ENCODE results near the gene ZEB2.

The ZEB2 gene

DNA sequence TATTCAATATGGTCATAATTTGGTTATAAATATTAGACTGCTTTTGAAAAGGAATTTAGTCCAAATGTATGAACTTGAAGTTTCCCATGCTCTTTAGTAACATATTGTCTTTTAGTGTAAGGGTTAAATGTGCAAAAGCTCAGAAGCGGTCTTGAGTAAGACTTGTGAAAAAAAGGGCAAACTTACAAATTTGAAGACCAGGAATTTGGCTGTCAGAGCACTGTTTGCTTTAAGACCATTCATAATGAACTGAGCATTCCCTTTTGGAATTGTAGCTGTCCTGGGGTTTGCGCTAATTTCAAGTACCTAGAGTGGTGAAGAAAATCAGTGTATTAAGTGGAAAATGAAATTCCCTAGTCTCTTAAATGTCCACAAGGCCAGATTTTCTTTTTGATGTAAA is 6.9 kb upstream of the ZEB2 start:
- DNase-seq: no peak

DNA sequence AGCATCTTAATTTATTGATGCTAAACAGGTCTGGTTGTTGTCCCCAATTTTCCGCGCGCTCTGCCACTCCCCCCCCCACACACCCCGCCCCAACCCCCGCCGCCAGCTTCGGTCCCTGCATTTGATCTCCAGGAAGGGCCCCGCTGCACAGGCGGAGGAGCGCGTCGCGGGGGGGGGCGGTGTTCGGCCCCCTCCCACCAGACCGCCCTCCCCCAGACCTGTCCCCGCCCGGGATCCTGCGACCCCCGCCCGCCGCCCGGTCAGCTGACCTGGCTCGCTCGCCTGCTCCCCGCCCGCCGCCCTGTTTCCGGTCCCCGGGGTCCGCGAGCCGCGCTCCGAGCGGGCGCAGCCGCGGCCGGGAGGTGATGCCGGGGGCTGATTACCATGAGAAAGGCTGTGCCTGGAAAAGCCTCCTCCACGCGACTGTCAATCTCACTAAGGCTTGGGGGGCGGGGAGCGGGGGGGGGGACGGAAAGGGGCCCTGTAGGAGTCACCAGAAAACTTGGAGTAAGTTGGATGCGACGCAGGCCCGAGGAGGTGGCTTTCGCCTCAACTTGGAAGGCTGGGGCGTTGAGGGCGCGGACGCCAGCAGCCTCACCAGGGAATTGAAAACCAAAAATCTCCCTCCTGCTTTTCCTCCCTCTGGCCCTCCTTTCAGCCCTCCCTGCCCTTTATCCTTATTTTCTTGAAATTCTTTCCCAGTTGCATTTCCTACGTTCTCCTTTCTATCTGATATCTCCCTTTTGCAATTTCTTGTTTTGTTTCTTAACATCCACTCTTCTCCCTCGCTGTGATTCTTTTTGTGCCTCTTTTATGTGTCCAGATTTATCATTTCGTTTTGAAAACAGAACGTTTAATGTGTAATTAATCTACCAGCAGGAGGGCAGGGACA is 4.4 kb upstream of the ZEB2 start:
- peak; percentile 33 for DNase-seq

DNA sequence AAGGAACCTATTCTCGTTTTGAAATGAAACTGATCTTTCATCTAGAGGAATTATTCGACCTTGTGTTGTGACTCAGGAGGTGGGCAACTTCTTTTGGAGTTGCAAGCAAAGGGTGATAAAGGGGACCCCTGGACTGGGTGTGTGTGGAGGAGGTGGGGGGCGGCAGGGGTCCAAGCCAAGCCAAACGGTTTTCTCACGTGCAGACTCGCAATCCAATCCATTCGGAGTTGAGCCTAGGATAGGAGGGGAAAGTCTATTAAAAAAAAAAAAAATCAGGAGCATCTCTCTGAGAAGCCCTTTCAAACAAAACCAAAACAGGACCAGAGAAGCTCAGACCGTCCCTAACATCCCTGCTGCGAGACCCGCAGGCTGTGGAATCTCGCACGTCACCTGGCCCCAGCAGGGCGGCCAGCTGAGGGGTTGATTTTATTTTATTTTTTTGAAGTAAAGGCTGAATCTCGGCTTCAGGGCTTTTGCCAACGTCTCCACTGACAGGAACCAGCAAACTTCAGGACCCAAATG is 3.7 kb upstream of the ZEB2 start:
- DNase-seq: peak; percentile 33

DNA sequence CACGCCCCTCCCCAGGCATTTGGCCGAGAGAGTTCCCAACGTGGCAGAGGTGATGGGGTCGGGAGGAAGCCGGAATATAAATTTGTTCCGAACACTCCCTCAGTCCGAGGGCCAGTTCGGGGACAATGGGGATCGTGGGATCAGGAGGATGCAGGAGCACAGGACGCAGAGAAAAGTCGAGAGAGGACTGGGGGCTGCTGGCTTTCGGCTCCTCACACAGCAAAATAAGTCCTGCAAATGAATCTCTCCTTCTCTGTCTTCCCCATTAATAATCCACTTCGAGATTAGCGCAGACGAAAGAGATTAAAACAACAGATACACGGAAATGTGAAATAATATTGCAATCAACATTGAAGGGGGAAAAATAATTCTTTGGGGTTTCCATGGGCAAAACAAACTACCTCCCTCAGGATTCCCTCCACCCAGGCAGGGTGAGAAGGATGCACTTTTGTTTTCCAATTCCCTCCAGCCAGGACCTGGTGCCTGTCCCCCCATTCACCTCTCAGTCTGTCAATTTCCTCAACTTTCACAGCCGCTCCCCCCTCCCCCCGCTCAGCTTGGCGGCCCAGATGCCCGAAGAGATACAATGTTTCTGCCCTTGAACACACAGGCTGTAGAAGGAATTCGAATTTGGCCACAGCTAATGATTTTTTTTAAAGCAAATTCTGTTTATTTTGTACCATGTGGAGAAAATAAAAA is 3.1 kb upstream of the ZEB2 start:
- no peak for DNase-seq

DNA sequence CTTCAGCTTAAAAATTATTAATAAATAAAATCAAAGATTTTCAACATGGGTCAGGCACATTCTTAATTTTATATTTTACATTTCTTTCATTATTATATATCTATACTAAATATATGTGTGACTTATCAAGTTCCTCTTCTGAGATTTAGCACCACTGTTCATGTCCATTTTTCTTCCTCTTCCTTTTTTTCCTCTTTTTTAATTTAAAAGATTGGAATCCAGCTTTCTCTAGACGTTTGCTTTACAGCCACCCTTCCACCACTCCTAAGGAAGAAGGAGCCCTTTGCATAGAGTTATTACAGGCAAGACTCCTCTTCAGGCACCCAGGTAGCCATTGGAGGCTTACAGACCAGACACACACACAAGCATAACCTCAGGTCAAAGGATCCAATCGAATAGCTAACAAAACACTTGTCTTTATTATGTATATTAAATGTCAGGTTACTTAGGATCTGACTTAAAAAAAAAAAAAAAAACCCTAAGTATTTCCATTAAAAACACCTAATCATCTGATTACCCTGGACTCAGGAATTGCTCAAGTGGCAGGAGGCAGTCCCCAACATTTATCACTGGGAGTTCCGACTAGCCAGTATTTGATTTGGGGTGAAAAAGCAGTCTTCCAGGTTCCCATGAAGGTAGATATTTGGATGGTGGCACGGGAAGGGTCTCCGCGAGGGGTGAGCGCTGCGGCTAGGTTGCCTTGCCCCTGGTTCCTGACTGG is 2.4 kb upstream of the ZEB2 start:
- DNase-seq: no peak

DNA sequence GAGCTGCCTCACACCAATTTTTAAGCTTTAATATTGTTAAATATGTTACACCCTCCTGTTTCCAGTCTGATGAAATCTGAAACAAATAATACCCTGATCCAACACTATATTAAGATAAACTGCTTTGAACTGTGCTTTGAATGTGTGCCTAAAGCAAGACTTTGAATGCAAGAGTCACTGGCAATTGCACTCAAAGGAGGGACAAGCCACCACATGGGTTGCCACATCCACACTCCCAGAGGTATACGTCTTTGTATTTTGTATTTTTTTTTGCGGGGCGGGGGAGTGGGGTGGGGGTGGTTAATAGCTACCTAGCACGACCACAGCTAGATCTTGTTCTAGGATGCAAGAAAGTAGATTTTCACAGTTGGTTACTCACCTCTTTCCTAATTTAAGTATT is 1.8 kb upstream of the ZEB2 start:
- no peak for DNase-seq

DNA sequence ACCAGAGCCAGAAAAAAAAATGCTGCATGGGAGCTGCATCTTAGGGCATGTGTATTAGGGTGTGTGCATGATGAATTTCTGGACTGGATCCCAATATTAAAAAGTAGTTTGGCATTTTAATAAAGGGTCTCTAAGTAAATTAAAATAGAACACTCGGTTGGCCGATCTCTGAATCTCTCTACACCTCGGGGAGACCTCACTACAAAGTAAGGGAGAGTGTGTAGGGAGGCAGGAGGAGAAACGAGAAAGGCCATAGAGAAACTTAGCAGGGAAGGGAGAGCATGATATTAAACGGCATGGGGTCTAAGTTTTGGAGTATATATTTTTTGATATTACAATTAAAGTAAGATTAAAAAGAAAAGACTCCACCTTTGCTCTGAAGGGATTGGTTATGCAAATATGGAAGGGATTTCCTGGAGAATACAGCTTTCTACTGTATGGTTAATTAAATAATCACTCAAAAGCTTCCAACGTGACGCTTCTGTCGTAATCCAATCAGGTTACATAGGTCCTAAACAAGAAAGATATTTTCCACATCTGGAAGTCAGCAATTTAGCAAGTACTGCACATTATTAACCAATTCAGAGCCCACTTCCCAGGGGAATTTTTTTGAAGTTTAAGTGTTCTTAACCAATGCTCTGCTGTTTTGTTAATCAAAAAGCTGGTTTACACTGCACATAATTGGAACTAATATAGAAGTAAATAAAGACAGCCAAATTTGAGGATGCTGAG is 1.0 kb upstream of the ZEB2 start:
- no peak for DNase-seq

DNA sequence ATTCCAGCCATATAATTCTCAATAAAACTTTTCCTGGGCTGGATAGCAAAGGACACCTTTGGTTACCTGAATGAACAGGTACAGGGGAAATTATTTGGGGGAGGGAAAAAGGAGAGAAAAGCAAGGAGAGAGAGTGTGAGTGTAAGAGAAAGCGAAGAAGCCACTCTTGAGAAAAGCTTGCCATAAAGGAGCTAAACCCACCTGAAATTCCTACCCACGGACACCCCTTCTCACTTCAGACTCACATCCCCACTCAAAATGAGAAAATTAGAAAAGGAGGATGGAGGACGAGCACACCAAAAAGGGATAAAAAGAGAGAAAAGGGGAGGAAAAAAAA is 354 bp downstream of the ZEB2 start:
- no peak for DNase-seq

DNA sequence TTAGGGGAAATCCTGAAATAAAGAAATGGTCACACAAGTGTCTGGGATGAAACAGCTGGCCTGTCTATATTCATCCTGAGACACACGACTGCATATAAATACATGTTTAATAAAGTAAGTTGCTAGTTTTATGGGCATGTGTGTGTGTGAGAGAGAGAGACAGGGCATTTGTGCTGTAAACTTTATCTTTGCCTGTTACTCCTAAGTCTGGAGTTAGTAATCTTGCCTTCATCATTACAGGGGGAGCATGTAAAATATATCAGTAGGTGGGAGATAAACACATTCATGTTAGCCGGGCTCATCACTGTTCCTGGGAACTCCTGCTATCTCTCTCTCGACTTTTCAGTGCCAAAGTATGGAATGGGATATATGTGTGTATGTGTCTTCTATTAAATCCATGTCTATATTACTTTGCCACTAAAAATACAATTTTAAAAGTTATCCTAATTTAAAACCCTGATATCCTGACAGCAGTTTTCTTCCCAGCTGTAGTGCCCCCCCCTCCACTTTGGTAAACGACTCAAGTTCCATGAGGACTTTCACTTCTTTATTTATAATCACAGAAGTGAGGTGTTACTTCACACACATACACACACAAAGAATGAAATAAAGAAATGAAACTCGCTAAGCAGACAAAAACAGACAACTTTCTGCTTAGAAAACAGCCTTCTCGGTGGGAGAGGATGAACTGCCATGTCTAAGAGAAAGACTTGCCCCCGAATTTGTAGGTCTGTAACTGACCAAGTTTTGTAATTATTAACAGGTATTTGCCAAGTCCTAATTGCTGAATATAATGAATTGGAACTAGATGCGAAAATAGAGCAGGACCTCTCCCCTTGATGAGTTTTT is 947 bp downstream of the ZEB2 start:
- no peak for DNase-seq

DNA sequence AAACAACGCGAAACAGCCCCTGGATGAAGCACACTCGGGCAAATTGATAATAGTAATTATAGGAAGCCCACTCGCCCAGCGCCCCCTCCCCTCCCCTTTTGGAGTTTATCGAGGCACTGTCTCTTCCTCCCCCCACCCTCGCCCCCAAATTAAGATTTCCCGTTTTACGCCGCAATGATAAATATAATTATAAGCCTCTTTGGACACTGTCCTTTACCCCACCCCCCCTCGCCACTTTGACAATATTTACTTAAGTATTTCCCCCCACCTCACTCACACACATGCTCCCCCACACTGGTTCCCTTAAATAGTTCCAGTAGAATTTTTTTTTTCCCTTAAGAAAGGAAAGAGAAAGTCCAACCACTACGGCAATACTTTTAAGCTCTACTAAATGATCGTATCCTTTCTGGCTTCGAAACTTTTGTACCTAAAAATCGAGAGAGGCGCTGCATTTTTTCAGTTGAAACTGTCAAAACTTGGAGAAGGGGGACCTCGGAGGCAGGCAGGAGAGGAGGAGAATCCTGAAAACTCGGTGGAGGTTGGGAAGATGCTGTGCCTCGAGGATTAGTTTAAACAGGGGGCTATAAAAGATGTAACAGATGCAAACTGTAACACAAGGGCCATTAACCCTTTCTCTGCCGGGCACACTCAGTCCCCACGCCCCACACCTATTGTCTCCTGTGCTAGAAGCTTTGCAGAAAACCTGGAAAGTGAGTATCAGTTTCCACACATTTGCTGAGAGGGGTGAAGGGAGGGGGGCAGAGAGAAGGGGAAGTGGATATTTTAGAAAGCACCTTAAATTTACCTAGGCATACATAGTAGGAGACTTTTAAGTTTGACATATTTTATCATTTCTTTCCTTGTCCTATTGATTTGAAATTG is 1.8 kb downstream of the ZEB2 start:
- no peak for DNase-seq

DNA sequence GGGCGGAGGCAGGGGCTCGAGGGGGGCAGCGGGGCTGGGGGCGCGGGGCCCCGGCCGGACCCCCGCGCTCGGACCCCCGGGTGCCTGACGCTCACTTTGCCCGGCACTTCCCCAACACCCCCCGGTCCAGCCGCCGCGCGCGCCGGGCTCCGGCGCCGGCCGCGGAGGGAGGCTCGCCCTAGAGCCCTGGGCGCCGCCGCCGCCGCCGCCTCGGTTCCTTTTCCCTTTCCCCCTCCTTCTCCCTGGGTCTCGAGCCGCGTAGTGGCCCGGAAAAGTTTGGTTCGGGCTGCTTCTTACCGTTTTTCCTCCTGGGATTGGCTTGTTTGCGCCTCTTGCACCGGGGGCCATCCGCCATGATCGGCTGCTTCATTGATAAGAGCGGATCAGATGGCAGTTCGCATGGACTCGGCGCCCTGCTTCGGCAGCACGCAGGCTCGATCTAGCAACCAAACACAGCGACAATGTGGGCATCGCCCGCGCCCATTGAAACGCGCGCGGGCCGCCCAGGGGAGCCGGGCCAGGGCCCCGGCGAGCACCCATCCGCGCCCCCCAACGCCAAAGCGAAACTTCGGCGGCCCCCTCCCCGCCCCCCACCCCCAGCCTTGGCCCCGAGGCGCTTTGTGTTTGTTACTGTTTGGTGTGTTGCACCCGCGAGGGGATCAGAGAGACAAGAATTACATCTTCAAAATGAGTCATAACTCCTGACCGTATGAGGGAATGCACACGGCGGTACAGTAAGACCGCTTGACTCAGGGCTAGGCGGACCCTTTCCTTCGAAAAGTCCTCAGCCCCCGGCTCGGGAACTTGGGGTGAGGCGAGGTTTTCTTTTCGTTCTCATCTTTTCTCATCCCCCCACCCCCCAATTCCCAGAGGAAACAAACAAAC is 2.7 kb downstream of the ZEB2 start:
- peak; percentile 33 for DNase-seq

DNA sequence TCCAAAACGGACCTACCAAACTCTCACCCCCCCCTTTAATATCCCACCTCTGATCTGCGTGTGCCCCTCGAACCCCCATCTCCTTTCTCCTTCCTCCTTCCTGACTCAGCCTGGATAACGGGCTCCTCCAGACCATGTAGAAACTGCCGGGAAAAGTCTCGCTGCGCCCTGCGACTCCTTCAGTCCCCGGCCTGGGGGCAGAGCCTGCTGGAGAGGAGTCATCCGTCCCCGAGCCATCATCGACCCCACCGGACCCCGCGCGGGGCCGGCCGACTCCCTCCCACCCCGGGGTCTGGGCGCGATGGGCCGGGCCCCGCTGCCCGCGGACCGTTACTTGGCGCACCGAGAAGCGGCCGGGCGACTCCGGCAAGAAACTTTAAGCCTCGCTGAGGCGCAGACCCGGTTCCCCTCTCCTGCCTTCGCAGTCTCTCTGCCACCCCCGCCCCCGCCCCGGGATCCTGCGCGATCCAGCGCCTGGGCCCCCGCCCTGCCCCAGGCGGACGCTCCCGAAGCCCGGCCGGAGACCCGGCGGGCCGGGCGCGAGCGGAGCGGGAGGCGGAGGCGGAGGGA is 3.4 kb downstream of the ZEB2 start:
- DNase-seq: no peak

DNA sequence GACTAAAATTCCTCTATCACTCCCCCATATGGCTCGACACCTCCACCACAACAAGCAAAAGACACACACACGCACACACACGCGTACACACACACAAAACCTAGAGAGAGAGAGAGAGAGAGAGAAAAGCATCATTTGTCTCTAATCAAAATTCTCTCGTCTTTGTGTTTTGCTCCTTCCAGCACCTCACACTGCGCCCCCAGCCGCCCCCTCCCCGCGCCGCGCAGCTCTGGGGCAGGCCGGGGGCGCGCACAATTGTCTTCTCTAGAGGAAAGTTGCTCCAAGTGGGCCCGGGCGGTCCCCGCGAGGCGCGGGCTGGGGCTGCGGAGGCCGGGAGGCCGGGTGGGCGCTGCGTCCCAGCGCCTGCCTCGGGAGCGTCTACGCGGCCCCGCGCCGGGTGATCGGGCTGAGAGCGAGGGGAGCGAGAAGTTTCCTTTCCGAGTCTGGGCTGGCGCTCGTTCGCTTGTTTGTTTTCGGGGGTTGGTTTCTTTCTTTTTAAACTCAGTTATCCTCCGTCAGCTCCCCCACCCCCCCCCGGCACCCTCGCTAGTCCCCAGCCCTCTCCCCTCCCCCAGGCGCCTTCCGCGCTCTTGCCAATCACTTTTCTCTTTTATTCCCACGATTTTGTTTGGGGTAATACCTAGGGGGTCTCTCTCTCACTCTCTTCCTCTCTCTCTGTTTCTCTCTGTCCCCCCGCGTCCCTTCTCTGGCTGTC is 4.1 kb downstream of the ZEB2 start:
- peak; percentile 27 for DNase-seq

DNA sequence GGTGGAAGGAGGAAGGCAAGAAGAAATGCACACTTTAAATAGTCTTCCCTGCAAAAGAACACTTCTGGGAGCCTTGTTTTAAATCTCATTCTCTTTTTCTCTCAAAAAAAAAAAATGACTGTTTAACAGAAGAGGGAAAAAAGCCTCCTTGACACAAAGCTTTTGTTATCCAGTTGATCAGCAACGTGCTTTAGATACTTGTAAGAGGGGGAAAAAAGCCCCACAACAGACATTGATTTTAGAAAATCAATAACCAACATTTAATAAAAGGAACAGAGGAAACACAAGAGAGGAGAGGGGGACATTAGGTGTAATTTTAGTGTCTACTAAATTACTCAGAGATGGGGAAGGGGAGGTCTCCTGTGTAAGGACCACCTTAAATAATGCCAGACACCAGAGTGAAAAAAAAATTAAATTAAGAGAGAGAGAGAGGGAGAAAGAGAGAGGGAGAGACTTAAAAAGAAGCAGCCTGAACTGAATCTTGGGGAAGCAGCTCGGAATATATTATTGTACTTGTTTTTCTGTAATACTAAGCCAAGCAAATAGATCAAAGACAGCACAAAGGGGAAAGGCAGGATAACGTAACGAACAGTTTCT is 4.7 kb downstream of the ZEB2 start:
- DNase-seq: peak; percentile 31

DNA sequence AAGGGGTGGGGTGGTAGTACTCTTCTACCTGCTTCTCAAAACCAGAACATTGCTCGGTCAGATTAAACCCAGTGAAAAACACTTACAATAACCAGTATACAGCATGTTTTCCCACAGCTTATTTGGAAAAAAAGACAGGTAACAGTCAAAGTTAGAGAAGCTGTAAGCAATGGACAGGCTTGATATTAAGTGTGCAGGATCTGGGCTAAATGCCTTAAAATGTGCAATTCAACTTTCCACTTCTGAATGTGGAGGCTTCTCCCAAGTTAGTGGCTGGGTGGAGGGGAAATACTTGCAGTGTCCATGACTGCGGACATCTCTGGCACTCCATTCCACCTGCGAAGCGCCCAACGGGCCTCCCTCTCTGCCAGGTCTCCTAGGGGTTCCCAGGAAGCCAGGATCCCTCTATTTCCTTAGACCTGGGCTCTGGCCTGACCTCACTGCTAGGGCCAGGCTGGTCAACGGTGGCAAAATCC is 5.3 kb downstream of the ZEB2 start:
- no peak for DNase-seq

DNA sequence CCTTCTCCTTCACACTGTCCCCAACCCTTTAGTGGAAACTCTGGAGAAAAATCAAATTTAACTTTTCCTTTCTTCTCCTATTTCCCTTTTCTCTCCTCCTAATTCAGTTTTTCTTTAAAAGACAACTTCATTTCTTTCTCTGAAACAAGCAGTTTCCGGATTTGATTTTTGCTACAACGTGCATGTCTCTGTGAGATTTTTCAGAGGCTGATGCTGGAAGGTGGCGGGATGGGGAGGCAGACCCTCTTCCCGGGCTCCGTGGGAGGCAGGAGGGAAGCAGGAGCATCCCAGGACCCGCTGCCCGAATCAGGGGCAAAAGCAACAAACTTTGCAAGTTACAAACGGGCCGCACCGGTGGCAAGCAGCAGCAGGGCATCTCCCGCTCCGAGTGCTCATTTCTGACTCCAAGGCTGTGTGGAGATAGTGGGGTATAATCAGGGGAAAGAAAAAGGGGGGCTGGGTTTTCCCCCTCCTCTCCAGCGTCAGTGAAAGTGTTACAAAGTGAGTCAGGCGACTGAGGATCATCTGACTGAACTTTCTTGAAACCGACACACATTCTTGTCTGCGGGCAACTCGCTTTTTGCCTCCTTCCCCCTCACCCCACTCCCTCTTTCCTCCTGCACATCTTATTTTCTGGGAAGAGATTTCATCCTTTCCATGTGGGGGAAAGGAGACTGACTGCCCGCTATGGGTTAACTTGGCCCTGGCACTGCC is 6.4 kb downstream of the ZEB2 start:
- DNase-seq: no peak

DNA sequence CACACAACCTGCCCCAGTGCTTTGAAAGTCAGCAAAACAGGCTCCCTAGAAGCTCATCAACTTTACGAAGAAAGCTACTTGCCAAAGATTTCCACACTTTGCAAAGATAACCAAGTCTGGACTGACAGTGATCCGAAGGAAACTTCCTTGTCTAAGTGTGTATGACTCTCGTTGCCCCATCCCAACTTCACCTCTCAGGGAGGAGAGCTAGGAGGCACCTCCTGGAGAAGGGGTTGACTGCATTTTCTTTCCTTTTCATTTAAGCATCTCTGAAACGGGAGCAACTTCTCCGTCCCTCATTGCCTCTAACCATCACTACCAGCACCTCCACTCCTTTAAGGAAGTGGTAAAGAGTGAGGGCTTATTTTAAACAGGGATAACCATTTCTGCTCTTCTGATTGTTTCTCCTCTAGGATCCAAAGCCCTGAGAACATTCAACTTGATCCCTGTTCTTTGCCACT is 7.0 kb downstream of the ZEB2 start:
- DNase-seq: no peak

All from NCI-H2227 treated with DMSO at 0.1 percent for 48 hours (cell line).